ENCODE data around the gene CBLB.

DNA sequence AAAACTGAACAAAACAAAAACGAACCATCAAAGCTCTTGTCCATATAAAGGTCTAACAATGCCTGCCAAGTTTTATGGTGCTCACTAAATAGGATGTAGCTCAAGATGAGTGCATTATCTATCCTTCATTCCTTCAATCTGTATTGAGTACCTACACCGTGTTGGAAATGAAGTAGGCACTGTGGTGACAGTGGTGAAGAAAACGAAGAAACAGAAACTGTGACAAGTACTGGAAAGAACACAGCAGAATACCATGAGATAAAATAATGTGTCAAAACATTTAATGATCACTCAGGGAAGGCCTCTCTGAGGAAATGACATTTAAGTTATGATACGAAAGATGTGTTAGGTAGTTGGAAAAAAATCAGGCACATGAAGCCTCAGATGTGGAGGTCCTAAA, 36.2 kb downstream of the CBLB start:
- TF ChIP-seq RFX5 (IDR thresholded peaks at IDR 0.05) (no peak), CTCF (IDR thresholded peaks at IDR 0.05) (no peak), RCOR1 (IDR thresholded peaks at IDR 0.05; ENCODE audit: low read depth, low read length) (no peak), MYC (IDR thresholded peaks at IDR 0.05; ENCODE audit: borderline replicate concordance, low read length) (no peak)

Data from A549 (cell line).